ENCODE results near the gene MRE11. TPM values are rescaled to one million over a fixed set of nuclear protein-coding genes. Genes with fewer than 3 reads are reported as not detected.

MRE11 gene
- total RNA-seq, 6 donors from 2014 or later: 6.7 to 24.7 (median 16.3) TPM

DNA sequence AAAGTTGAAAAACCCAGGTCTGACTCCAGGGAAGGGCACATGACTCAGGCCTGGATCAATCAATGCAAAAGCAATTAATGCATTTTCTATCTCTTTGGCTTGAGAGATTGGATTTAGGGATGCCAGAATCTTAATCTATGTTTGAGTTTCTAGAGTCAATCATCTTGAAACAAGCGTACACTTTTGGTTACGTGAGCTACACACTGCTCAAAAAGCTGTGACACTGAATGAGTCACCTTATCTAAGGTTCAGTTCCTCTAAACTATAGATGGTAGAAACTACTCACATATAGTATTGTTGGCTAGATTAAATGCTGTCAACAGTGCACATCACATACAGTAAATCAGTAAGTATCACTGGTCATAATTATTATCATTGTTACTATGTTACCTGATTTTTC is 24.2 kb downstream of the MRE11 start:
- DNase-seq (no peak), ATAC-seq (ENCODE audit: low FRiP score in 2 of 2) (no peak)
- TF ChIP-seq POLR2A (IDR thresholded peaks at IDR 0.05) (no peak), POLR2AphosphoS5 (IDR thresholded peaks at IDR 0.05) (no peak), EP300 (IDR thresholded peaks at IDR 0.05) (no peak)
- peaks cover 0 to 65% (median 6%) of the 10 kb centered on the region in 4 donors for H3K36me3 ChIP-seq
- H3K27me3 ChIP-seq: no peaks in the 10 kb centered on the region
- H3K27ac ChIP-seq: no peak overlapping the region
- no peaks in the 10 kb centered on the region for H3K9me3 ChIP-seq
- WGBS, 2 donors: 84 to 94% methylated on average over 2 of the region's 2 CpGs
- no peaks in the 10 kb centered on the region for H3K4me1 ChIP-seq
- no peak overlapping the region for H3K4me3 ChIP-seq

- no peak overlapping the region for H3K27ac ChIP-seq
- peaks cover 0 to 44% (median 12%) of the 10 kb centered on the region in 4 donors for H3K36me3 ChIP-seq
Observed at GRCh38 chr11:94459576-94459975, 34.1 kb downstream of the MRE11 start.

DNA sequence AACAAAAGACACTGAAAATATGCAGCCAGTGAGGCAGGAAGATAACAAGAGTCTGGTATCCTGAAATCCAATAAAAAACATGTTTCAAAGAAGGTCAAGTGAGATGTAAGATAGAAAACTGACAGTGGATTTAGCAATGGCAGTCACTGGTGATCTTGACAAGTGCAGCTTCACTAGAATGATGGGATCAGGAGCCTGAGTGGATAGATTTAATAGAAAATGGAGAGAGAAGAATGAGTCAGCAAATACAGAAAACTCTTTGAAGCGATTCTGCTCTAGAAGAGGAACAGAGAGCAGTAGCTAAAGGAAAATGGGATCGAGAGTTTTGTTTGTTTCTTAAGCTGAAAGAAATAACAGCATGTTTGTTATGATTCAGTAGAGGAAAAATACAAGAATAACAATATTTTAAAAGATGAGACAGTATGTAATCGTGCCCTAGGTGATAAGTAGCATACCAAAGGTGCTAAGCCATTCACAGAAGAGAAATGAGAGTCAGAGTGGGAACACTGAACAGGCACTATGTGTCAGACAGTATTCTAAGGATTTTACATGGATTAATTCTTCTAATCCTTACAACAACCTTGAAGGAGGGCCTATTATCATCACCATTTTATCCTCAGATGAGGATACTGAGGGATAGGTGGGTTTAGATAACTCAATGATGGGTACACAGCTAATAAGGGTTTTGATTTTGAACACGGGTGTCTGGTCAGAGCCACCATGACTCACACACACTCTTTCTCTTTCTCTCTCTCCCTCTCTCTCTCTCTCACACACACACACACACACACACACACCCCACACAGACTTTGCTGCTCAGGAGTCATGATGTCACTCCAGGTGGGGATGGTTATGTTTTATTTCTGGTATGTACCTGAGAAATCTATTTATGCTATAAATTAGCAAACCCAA is 36.3 kb downstream of the MRE11 start:
- no peak for TF ChIP-seq CTCF (IDR thresholded peaks at IDR 0.05)
- TF ChIP-seq POLR2A (IDR thresholded peaks at IDR 0.05): no peak
- no peak for TF ChIP-seq EP300 (IDR thresholded peaks at IDR 0.05)
- TF ChIP-seq POLR2AphosphoS5 (IDR thresholded peaks at IDR 0.05): no peak
- Histone ChIP-seq H3K27me3 (no peaks in the 10 kb centered on the region), H3K4me1 (no peaks in the 10 kb centered on the region), H3K27ac (no peak overlapping the region), H3K36me3 (peaks cover 0 to 46% (median 12%) of the 10 kb centered on the region in 4 donors), H3K9me3 (no peaks in the 10 kb centered on the region), H3K4me3 (no peak overlapping the region)
- no peak for ATAC-seq (ENCODE audit: low FRiP score in 2 of 2)
- DNase-seq: no peak
- WGBS, 2 donors: 82 to 85% methylated on average over 4 of the region's 4 CpGs

More at GRCh38 chr11:94459576-94459975, 34.1 kb downstream of the MRE11 start:
- no peak for ATAC-seq (ENCODE audit: low FRiP score in 2 of 2)
- no peak for TF ChIP-seq CTCF (IDR thresholded peaks at IDR 0.05)
- TF ChIP-seq EP300 (IDR thresholded peaks at IDR 0.05): no peak
- TF ChIP-seq POLR2AphosphoS5 (IDR thresholded peaks at IDR 0.05): no peak
- no peak for TF ChIP-seq POLR2A (IDR thresholded peaks at IDR 0.05)
- Histone ChIP-seq H3K4me1 (no peaks in the 10 kb centered on the region), H3K4me3 (no peak overlapping the region), H3K27me3 (no peaks in the 10 kb centered on the region), H3K9me3 (no peaks in the 10 kb centered on the region)
- no peak for DNase-seq
- WGBS, 2 donors: 83 to 97% methylated on average over 2 of the region's 2 CpGs

GRCh38 chr11:94455861-94456260 is 37.8 kb downstream of the MRE11 start:
- no peak overlapping the region for H3K4me3 ChIP-seq
- H3K4me1 ChIP-seq: no peaks in the 10 kb centered on the region
- H3K27me3 ChIP-seq: no peaks in the 10 kb centered on the region
- H3K9me3 ChIP-seq: no peaks in the 10 kb centered on the region
- TF ChIP-seq POLR2AphosphoS5 (IDR thresholded peaks at IDR 0.05): no peak
- TF ChIP-seq POLR2A (IDR thresholded peaks at IDR 0.05): no peak
- no peak for TF ChIP-seq CTCF (IDR thresholded peaks at IDR 0.05)
- no peak for TF ChIP-seq EP300 (IDR thresholded peaks at IDR 0.05)
- WGBS, 2 donors: 54 to 90% methylated on average over 1 of the region's 1 CpG
- DNase-seq (peak in 1 of 2 donors; percentile 39), ATAC-seq (ENCODE audit: low FRiP score in 2 of 2) (no peak)
- peaks cover 0 to 37% (median 8%) of the 10 kb centered on the region in 4 donors for H3K36me3 ChIP-seq
- no peak overlapping the region for H3K27ac ChIP-seq

GRCh38 chr11:94454301-94454700 is 39.3 kb downstream of the MRE11 start:
- no peak overlapping the region for H3K4me3 ChIP-seq
- DNase-seq (no peak), ATAC-seq (ENCODE audit: low FRiP score in 2 of 2) (no peak)
- peaks cover 0 to 24% (median 0%) of the 10 kb centered on the region in 4 donors for H3K36me3 ChIP-seq
- 100% methylated on average over 2 of the region's 2 CpGs for WGBS, 2 donors
- H3K27me3 ChIP-seq: no peaks in the 10 kb centered on the region
- H3K4me1 ChIP-seq: no peaks in the 10 kb centered on the region
- H3K27ac ChIP-seq: no peak overlapping the region
- H3K9me3 ChIP-seq: no peaks in the 10 kb centered on the region
- TF ChIP-seq CTCF (IDR thresholded peaks at IDR 0.05) (no peak), POLR2A (IDR thresholded peaks at IDR 0.05) (no peak), EP300 (IDR thresholded peaks at IDR 0.05) (no peak), POLR2AphosphoS5 (IDR thresholded peaks at IDR 0.05) (no peak)

Data from upper lobe of left lung (tissue), 6 donors.